Lung (tissue), 12 donors: ENCODE results near the gene LDLRAD4. TPM values are rescaled to one million over a fixed set of nuclear protein-coding genes. Genes with fewer than 3 reads are reported as not detected.

Source experiments
- ATAC-seq: fragments of 200-7000 bp; cut with Tn5 transposase; one replicate; pipeline ENCODE4 v1.9.1; 2020; ENCODE audit warnings: moderate number of reproducible peaks; ENCODE audit not compliant: insufficient read depth, low FRiP score
- DNase-seq, 3 donors: peaks; one replicate each; pipeline ENCODE4 v3.0.0-alpha.2; 2013 to 2017
- H3K27ac ChIP-seq, 2 donors: one replicate each; pipeline ENCODE4 v1.5.1; 2013; ENCODE audit warnings: mild to moderate bottlenecking in 2 of 2, moderate library complexity in 2 of 2, control low read depth in 1 of 2, inconsistent platforms in 1 of 2, low read depth in 1 of 2, low read length in 1 of 2
- H3K27me3 ChIP-seq, 3 donors: one replicate each; pipeline ENCODE4 v1.5.1; 2013; ENCODE audit warnings: low read length in 2 of 3; ENCODE audit not compliant: control insufficient read depth in 3 of 3, insufficient read depth in 3 of 3
- H3K36me3 ChIP-seq, 4 donors: one replicate each; pipeline ENCODE4 v1.5.1; 2013; ENCODE audit warnings: low read length in 4 of 4, mild to moderate bottlenecking in 1 of 4, moderate library complexity in 1 of 4; ENCODE audit not compliant: control insufficient read depth in 4 of 4, insufficient read depth in 4 of 4
- H3K4me1 ChIP-seq, 5 donors: one replicate each; pipeline ENCODE4 v1.5.1; 2013; ENCODE audit warnings: low read length in 5 of 5, mild to moderate bottlenecking in 2 of 5, moderate library complexity in 1 of 5; ENCODE audit not compliant: control insufficient read depth in 5 of 5, insufficient read depth in 5 of 5
- H3K4me3 ChIP-seq: one replicate; pipeline ENCODE4 v1.5.1; 2013; ENCODE audit warnings: mild to moderate bottlenecking, control low read depth, moderate library complexity
- H3K9ac ChIP-seq, 2 donors: one replicate each; pipeline ENCODE4 v1.5.1; 2013; ENCODE audit warnings: low read length in 2 of 2, control low read depth in 1 of 2; ENCODE audit not compliant: insufficient read depth in 1 of 2
- H3K9me3 ChIP-seq, 4 donors: one replicate each; pipeline ENCODE4 v1.5.1; 2013; ENCODE audit warnings: low read length in 3 of 4, mild to moderate bottlenecking in 1 of 4, moderate library complexity in 1 of 4; ENCODE audit not compliant: control insufficient read depth in 4 of 4, insufficient read depth in 3 of 4
- WGBS, 2 donors: extraction: QIAGEN DNeasy Blood & Tissue Kit; methylation state at CpG; one replicate each; pipeline ENCODE4 v1.1.7; 2013; 5-methylcytosine and 5-hydroxymethylcytosine counted together
- polyA plus RNA-seq, 2 donors: library from polyadenylated mRNA; stranded (reverse); fragments of 200-250 nt; gene quantifications; one replicate each; pipeline ENCODE4 v1.2.1, GENCODE V29; 2013
- total RNA-seq, 2 donors: library from RNA; depleted of rRNA in 1 of 2; stranded (reverse); fragments of >200 nt in 1 of 2; gene quantifications; one replicate each; pipeline ENCODE4 v1.2.1, GENCODE V29; 2014 to 2021
- TF ChIP-seq, protein P1 (sequence below): IDR thresholded peaks from 2 replicates; pipeline ENCODE4 v1.5.1; 2012; ENCODE audit warnings: mild to moderate bottlenecking; ENCODE audit errors: control extremely low read depth, extremely low read depth
- donor health status: control.
- donor health status: control.
- donor health status: Bipolar disorder and iron deficiency.
- donor health status: healthy.
- donor health status: DM: yes; HTN: yes; CAD: no.

The LDLRAD4 gene
- total and polyA plus RNA-seq, 4 donors, result 3.2 to 62.4 (median 19.9) TPM

GRCh38 chr18:13265911-13266217 lies 47.3 kb downstream of the LDLRAD4 start:
- H3K36me3 ChIP-seq, result no peaks in the 10 kb centered on the region
- no peak overlapping the region for H3K9ac ChIP-seq
- no peak overlapping the region for H3K4me3 ChIP-seq
- H3K9me3 ChIP-seq, result no peaks in the 10 kb centered on the region
- ATAC-seq, result no peak
- 82 to 91% methylated on average over 9 of the region's 9 CpGs for WGBS, 2 donors
- TF ChIP-seq, protein P1, sequence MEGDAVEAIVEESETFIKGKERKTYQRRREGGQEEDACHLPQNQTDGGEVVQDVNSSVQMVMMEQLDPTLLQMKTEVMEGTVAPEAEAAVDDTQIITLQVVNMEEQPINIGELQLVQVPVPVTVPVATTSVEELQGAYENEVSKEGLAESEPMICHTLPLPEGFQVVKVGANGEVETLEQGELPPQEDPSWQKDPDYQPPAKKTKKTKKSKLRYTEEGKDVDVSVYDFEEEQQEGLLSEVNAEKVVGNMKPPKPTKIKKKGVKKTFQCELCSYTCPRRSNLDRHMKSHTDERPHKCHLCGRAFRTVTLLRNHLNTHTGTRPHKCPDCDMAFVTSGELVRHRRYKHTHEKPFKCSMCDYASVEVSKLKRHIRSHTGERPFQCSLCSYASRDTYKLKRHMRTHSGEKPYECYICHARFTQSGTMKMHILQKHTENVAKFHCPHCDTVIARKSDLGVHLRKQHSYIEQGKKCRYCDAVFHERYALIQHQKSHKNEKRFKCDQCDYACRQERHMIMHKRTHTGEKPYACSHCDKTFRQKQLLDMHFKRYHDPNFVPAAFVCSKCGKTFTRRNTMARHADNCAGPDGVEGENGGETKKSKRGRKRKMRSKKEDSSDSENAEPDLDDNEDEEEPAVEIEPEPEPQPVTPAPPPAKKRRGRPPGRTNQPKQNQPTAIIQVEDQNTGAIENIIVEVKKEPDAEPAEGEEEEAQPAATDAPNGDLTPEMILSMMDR, result no peak
- no peak for DNase-seq
- H3K27me3 ChIP-seq, result no peaks in the 10 kb centered on the region
- peaks cover 3 to 80% (median 18%) of the 10 kb centered on the region in 5 donors for H3K4me1 ChIP-seq
- H3K27ac ChIP-seq, result peak overlapping the region in 1 of 2 donors; percentile 67

DNA sequence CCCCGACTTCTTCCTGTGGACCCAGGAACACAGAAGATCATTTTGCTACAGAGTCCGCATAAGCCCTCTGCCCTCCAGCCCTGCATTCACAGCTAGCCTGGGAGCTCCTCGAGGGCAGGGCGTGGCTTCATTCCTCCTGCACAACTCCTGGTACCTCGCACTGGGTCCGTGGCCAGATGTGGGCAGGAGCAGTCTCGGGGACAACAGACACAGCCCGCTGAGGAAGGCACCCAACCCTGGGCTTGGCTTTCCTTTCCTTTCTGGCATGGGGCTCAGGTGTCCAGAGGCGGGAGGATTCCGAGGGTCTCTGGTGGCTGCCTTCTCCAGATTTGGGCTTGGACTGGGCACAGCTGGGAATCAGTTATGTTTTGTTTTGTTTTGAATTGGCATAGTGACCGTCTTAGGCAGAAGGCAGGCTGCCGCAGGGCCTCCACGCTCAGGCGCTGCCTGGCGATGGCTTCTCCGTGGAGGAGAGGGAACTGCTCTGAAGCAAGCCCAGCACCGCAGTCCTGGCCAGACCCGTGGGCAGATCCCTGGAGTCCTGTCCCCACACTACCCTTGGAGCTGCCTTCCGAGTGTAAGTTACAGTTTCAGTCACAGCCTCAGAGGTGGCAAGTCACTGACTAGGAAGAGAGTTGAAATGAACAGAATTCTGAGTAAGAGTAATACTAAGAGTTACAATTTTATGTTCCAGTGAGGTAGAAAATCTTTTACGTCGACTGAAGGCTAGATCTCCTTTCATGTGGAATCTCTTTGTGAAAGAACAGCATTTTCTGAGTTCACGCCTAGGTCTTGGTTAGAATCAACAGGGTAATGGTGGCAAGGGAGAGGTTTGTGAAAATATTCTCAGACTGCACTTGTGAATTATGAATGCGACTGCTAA lies 47.9 kb downstream of the LDLRAD4 start:
- Histone ChIP-seq H3K27ac (peak overlapping the region in 1 of 2 donors; percentile 67), H3K9me3 (no peaks in the 10 kb centered on the region), H3K27me3 (no peaks in the 10 kb centered on the region), H3K4me3 (no peak overlapping the region), H3K4me1 (peaks cover 2 to 80% (median 18%) of the 10 kb centered on the region in 5 donors), H3K9ac (peak overlapping the region in 1 of 2 donors; percentile 39), H3K36me3 (no peaks in the 10 kb centered on the region)
- 76 to 88% methylated on average over 23 of the region's 23 CpGs for WGBS, 2 donors
- ATAC-seq (no peak), DNase-seq (peak in 1 of 3 donors; percentile 27)
- TF ChIP-seq, protein P1, result no peak

DNA sequence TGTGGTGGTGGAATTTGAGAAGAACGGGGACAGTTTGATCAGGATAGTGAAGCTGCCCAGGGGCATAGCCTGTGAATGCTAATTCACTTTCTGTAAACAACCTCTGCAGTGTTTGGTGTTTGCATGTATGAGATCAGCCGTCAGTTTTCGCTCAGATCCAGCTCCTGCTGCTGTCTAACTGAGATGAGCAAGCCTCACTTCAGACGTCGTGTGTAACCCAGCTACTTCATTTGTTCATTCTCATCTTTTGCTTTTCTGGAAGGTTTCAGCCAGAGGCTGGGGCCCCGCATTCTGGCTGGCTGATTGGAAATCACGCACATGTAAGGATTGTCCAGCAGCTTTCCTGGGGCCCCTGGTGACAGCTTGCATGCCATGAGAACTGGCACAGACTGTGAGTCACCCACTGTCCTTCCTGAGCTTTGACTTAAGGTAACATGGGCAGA lies 48.9 kb downstream of the LDLRAD4 start:
- peaks cover 0 to 87% (median 18%) of the 10 kb centered on the region in 5 donors for H3K4me1 ChIP-seq
- WGBS, 2 donors, result 89 to 91% methylated on average over 7 of the region's 7 CpGs
- ATAC-seq (no peak), DNase-seq (no peak)
- H3K36me3 ChIP-seq, result no peaks in the 10 kb centered on the region
- no peak overlapping the region for H3K4me3 ChIP-seq
- H3K27me3 ChIP-seq, result no peaks in the 10 kb centered on the region
- no peaks in the 10 kb centered on the region for H3K9me3 ChIP-seq
- TF ChIP-seq, protein P1, result no peak
- H3K27ac ChIP-seq, result peak overlapping the region in 1 of 2 donors; percentile 13
- no peak overlapping the region for H3K9ac ChIP-seq
